ENCODE results near the gene HK1.
A peak's percentile ranks its signal among the peaks of the same experiment; 100 is the strongest.

Gene HK1

GRCh38 chr10:69419096-69419743 is 140.9 kb downstream of the HK1 start:
- TF ChIP-seq MYC (IDR thresholded peaks at IDR 0.05; ENCODE audit: low read depth, low read length): no peak
- no peak for TF ChIP-seq CTCF (IDR thresholded peaks at IDR 0.05; ENCODE audit: low read depth, low read length)
- TF ChIP-seq MAX (IDR thresholded peaks at IDR 0.05; ENCODE audit: low read depth, low read length): no peak
- TF ChIP-seq POLR2A (IDR thresholded peaks at IDR 0.05; ENCODE audit: extremely low read depth, insufficient read length): no peak
- H3K4me3 ChIP-seq (ENCODE audit: low read depth, low read length): no peak overlapping the region
- no peak for DNase-seq (ENCODE audit: low read depth)

- DNase-seq (ENCODE audit: low read depth): no peak
- TF ChIP-seq MAX (IDR thresholded peaks at IDR 0.05; ENCODE audit: low read depth, low read length) (no peak), MYC (IDR thresholded peaks at IDR 0.05; ENCODE audit: low read depth, low read length) (no peak), POLR2A (IDR thresholded peaks at IDR 0.05; ENCODE audit: extremely low read depth, insufficient read length) (no peak), CTCF (IDR thresholded peaks at IDR 0.05; ENCODE audit: low read depth, low read length) (no peak)
Observed at GRCh38 chr10:69419744-69420126, 141.4 kb downstream of the HK1 start.

GRCh38 chr10:69421611-69422308 is 143.5 kb downstream of the HK1 start:
- peak; percentile 92 for TF ChIP-seq MAX (IDR thresholded peaks at IDR 0.05; ENCODE audit: low read depth, low read length)
- peak; percentile 91 for TF ChIP-seq MYC (IDR thresholded peaks at IDR 0.05; ENCODE audit: low read depth, low read length)
- TF ChIP-seq CTCF (IDR thresholded peaks at IDR 0.05; ENCODE audit: low read depth, low read length): no peak
- no peak for TF ChIP-seq POLR2A (IDR thresholded peaks at IDR 0.05; ENCODE audit: extremely low read depth, insufficient read length)
- DNase-seq (ENCODE audit: low read depth): peak; percentile 85
- no peak overlapping the region for H3K4me3 ChIP-seq (ENCODE audit: low read depth, low read length)

More at GRCh38 chr10:69419744-69420126, 141.4 kb downstream of the HK1 start:
- H3K4me3 ChIP-seq (ENCODE audit: low read depth, low read length): no peak overlapping the region

GRCh38 chr10:69422676-69423075 is 144.4 kb downstream of the HK1 start:
- no peak overlapping the region for H3K4me3 ChIP-seq (ENCODE audit: low read depth, low read length)
- no peak for DNase-seq (ENCODE audit: low read depth)
- TF ChIP-seq POLR2A (IDR thresholded peaks at IDR 0.05; ENCODE audit: extremely low read depth, insufficient read length) (no peak), MYC (IDR thresholded peaks at IDR 0.05; ENCODE audit: low read depth, low read length) (no peak), MAX (IDR thresholded peaks at IDR 0.05; ENCODE audit: low read depth, low read length) (no peak), CTCF (IDR thresholded peaks at IDR 0.05; ENCODE audit: low read depth, low read length) (no peak)

- no peak overlapping the region for H3K4me3 ChIP-seq (ENCODE audit: low read depth, low read length)
- no peak for TF ChIP-seq POLR2A (IDR thresholded peaks at IDR 0.05; ENCODE audit: extremely low read depth, insufficient read length)
- no peak for TF ChIP-seq MYC (IDR thresholded peaks at IDR 0.05; ENCODE audit: low read depth, low read length)
- TF ChIP-seq CTCF (IDR thresholded peaks at IDR 0.05; ENCODE audit: low read depth, low read length): no peak
- no peak for TF ChIP-seq MAX (IDR thresholded peaks at IDR 0.05; ENCODE audit: low read depth, low read length)
- DNase-seq (ENCODE audit: low read depth): no peak
Observed at GRCh38 chr10:69425041-69425440, 146.7 kb downstream of the HK1 start.

Data from NB4 (cell line).